Measurements from ENCODE around the gene PTCD2.

The PTCD2 gene

GRCh38 chr5:72386639-72387038 is 66.5 kb downstream of the PTCD2 start (continued):
- TF ChIP-seq ZNF692 (tag by site-specific recombination; IDR thresholded peaks at IDR 0.05) (no peak), ZFP3 (tag by site-specific recombination; IDR thresholded peaks at IDR 0.05; ENCODE audit: low read depth) (no peak)

GRCh38 chr5:72387985-72388384 is 67.8 kb downstream of the PTCD2 start:
- POLR2A ChIA-PET, result no interaction called here
- Histone ChIP-seq H3K9me3 (ENCODE audit: control insufficient read depth, insufficient read depth, low read depth, low read length) (no peaks in the 10 kb centered on the region), H3K4me1 (ENCODE audit: control insufficient read depth, insufficient read depth, low read length) (no peaks in the 10 kb centered on the region), H3K27ac (ENCODE audit: extremely low read depth, low read depth, low read length) (no peak overlapping the region), H3K36me3 (ENCODE audit: control insufficient read depth in 2 of 2, insufficient read depth in 1 of 2, low read length in 2 of 2) (no peaks in the 10 kb centered on the region), H3K4me3 (ENCODE audit: low read depth, low read length) (no peak overlapping the region)
- CTCF ChIA-PET, result interaction anchor here (0.7 to 1.6 kb wide), 6 partner anchors 9 to 1029 kb away, joined by 3 to 10 read pairs (median 5); no protein-coding TSS in a partner anchor
- TF ChIP-seq ATF2 (tag by site-specific recombination; IDR thresholded peaks at IDR 0.05; ENCODE audit: low read depth) (peak; percentile 78), ZBTB17 (tag by site-specific recombination; IDR thresholded peaks at IDR 0.05) (no peak)

- CTCF ChIA-PET, result interaction anchor here (1.6 kb wide), 1 partner anchor 23 kb away, joined by 10 read pairs; no protein-coding TSS in a partner anchor
- POLR2A ChIA-PET, result no interaction called here
- TF ChIP-seq ZNF514 (tag by site-specific recombination; IDR thresholded peaks at IDR 0.05), result no peak
- no peak for TF ChIP-seq YY1 (tag by site-specific recombination; IDR thresholded peaks at IDR 0.05)
- no peak for TF ChIP-seq ZNF112 (tag by site-specific recombination; IDR thresholded peaks at IDR 0.05)
- TF ChIP-seq PRDM4 (tag by site-specific recombination; IDR thresholded peaks at IDR 0.05), result no peak
- Histone ChIP-seq H3K4me1 (ENCODE audit: control insufficient read depth, insufficient read depth, low read length) (no peaks in the 10 kb centered on the region), H3K4me3 (ENCODE audit: low read depth, low read length) (no peak overlapping the region), H3K36me3 (ENCODE audit: control insufficient read depth in 2 of 2, insufficient read depth in 1 of 2, low read length in 2 of 2) (no peaks in the 10 kb centered on the region), H3K27ac (ENCODE audit: extremely low read depth, low read depth, low read length) (no peak overlapping the region), H3K9me3 (ENCODE audit: control insufficient read depth, insufficient read depth, low read depth, low read length) (no peaks in the 10 kb centered on the region)
Measured at GRCh38 chr5:72388646-72389045, 68.5 kb downstream of the PTCD2 start.

GRCh38 chr5:72390836-72391235 is 70.7 kb downstream of the PTCD2 start:
- TF ChIP-seq RBAK (tag by site-specific recombination; IDR thresholded peaks at IDR 0.05) (no peak), TRIM28 (IDR thresholded peaks at IDR 0.05; ENCODE audit: borderline replicate concordance, low read length) (no peak), ZNF354C (tag by site-specific recombination; IDR thresholded peaks at IDR 0.05; ENCODE audit: borderline replicate concordance, low read depth) (no peak), ZNF391 (tag by site-specific recombination; IDR thresholded peaks at IDR 0.05; ENCODE audit: borderline replicate concordance, low read depth) (no peak), ZNF266 (tag by site-specific recombination; IDR thresholded peaks at IDR 0.05; ENCODE audit: low read depth) (no peak), ZNF701 (tag by site-specific recombination; IDR thresholded peaks at IDR 0.05) (no peak), KLF1 (tag by site-specific recombination; IDR thresholded peaks at IDR 0.05) (no peak), ZBTB10 (tag by site-specific recombination; IDR thresholded peaks at IDR 0.05) (no peak)
- H3K4me1 ChIP-seq (ENCODE audit: control insufficient read depth, insufficient read depth, low read length), result no peaks in the 10 kb centered on the region
- POLR2A ChIA-PET, result no interaction called here
- no peaks in the 10 kb centered on the region for H3K9me3 ChIP-seq (ENCODE audit: control insufficient read depth, insufficient read depth, low read depth, low read length)
- CTCF ChIA-PET, result no interaction called here
- no peak overlapping the region for H3K4me3 ChIP-seq (ENCODE audit: low read depth, low read length)
- no peak overlapping the region for H3K27ac ChIP-seq (ENCODE audit: extremely low read depth, low read depth, low read length)
- no peaks in the 10 kb centered on the region for H3K36me3 ChIP-seq (ENCODE audit: control insufficient read depth in 2 of 2, insufficient read depth in 1 of 2, low read length in 2 of 2)

All from HEK293 (cell line).